ENCODE results near the gene ADGRB2.

The ADGRB2 gene

GRCh38 chr1:31700468-31701090, 63.6 kb downstream of the ADGRB2 start:
- FAIRE-seq: no peak

DNA sequence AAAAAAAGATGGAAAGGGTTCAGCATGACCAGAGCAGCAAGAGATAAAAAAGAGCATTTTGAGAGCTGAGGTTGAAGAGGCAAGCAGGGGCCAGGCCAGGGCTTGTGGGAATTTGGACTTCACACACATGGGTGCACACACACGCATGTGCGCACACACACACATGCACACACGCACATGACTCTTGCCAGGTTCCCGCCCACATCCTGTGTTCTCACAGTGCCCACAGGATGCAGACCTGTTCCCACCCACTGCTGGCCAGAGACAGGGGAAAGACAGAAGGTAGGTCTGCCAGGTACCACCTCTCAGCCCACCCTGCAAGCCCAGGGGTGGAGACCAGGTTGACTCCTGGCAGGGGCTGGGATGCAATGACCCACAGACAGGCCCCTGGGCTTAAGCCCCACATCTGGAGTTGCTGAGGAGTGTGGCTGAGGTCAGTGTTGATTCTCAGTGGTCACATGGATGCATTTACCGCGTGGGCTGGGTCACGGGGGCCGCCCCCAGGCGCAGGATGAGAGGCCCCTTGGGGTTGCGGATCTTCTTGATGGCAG, 64.7 kb downstream of the ADGRB2 start:
- no peak for FAIRE-seq

DNA sequence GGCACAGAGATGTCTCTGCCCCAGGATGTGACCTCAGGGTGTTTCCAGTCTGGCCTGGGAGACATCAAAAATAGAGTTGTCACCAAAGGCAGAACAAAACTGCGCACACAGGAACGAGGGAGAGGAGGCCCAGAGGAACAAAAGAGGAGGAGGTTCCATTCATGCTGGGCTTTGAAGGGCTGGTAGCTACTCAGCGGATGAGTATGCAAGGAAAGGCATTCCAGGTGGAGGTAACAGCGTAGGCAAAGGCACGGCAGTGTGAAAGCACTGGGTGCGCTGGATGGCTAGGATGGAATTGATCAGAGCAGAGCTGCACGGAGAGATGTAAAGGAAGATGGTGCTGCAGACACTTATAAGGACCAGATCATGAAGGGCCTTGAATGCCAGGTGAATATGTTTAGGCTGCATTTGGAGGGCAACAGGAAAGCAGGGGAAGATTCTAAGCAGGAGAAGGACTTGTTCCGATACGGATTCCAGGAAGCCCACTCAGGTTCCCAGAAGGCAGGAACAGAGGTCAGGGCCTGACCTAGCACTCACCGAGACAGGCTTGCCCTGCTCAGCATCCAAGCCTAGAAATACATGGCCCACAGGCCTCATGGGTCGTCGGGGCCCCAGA, 66.7 kb downstream of the ADGRB2 start:
- no peak for FAIRE-seq

GRCh38 chr1:31696242-31696641, 67.9 kb downstream of the ADGRB2 start:
- FAIRE-seq: no peak

DNA sequence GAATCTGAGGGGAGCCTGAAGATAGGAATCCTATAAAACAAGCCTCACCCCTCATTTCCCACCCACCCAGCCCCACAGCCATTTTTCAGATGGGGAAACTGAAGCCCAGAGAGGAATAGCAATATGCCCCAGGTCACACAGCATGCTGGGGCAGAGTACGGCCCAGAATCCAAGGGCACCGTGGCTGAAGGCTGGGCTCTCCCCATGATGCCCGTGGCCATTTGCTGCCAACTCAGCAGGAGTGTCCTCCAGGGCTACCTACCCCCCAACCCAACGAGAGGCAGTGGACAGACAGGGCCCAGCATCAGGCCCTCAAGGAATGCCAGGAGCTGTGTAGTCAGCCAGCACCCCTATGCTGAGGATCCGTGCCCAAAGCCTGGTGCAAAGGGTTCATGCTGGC, 68.8 kb downstream of the ADGRB2 start:
- no peak for FAIRE-seq

DNA sequence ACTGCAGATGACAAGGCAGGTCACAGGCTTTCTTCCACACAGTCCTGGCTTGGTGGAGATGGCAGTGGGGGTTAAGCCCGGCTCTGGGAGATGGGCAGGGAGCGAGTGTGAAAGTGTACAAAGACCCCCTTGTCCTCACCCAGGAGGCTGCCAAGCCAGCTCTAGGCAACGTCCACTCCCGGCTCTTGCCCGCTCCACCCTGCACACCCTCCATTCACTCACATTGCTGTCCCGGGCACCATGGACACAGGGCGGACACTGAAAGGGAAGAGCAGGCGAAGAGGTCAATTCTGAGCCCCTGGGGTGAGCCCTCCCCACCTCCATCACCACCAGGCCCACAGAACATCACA, 69.2 kb downstream of the ADGRB2 start:
- no peak for FAIRE-seq

GRCh38 chr1:31694069-31694963, 69.8 kb downstream of the ADGRB2 start:
- FAIRE-seq: no peak

DNA sequence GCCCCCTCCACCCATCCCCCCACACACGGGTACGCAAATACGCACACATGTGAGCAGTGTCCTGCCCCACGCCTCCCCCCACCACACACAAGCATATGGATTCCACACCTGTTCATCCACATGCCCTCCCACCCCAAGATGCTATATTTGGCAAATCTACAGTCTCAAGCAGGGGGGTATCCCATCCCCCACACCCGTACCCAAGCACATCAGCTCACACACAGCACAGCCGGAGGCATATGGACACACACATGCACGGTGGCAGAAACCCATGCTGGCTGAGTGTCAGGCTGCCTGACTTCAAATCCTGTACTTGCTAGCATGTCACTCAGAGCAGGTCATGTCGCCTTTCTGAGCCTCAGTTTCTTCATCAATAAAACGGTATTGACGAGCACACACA, 70.9 kb downstream of the ADGRB2 start:
- no peak for FAIRE-seq

DNA sequence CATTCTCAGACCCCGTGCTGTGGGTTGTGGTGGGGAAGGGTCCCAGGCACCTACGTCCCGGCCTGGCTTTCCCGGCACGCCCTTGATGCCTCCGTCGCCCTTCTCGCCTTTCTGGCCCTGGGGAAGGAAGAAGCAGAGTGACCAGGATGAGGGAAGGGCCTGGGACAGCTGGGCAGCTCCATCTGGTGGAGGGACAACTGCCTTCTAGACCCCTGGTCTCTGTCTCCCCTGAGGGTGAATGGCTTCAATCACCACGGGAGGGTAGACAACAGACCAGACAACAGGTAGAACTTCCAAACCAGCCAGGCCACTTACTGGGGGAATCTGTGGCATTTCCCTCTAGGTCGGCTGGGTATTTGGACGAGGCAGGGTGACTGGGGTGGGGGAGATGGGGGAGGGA, 72.2 kb downstream of the ADGRB2 start:
- no peak for FAIRE-seq

DNA sequence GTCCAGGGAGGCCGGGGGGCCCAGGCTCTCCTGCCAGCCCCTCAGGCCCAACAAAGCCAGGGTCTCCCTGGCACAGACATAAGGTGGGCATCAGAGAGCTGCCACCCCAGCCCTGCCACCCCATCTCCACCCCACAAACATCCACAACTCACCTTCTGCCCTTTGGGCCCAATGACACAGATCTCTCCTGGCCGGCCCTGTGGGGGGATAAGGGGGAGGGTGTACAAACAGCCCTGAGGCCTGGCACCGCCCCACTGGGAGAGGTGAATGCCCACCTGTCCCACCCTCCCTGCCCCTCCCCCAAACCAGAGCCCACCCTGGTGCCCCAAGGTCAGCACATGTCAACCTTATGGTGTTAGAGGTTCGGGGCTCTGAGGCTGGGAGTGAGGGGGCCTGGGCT, 72.7 kb downstream of the ADGRB2 start:
- FAIRE-seq: no peak

DNA sequence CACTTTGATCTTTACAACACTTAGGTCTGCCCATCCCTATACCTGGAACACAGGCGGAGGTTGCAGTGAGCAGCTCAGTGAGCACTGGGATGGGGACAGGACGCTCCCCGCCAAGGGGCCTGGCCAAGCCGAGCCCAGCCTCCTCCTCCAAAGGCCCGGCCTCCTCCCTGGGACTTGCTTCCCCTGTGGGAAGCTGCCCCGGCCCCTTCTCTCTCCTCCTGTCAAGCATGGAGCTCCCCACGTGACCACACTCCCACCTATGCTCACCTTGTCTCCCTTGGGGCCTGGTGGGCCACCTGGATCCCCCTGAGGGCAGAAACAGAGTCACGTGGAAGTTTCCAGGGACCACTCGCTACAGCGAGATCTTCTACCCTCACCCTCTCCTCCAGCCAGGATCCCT, 73.2 kb downstream of the ADGRB2 start:
- FAIRE-seq: no peak

- FAIRE-seq: no peak
These were observed 74.3 kb downstream of the ADGRB2 start for GRCh38 chr1:31689854-31690253.

GRCh38 chr1:31689379-31689778, 74.8 kb downstream of the ADGRB2 start:
- no peak for FAIRE-seq

- FAIRE-seq: no peak
These were observed 75.8 kb downstream of the ADGRB2 start for GRCh38 chr1:31688233-31688918.

DNA sequence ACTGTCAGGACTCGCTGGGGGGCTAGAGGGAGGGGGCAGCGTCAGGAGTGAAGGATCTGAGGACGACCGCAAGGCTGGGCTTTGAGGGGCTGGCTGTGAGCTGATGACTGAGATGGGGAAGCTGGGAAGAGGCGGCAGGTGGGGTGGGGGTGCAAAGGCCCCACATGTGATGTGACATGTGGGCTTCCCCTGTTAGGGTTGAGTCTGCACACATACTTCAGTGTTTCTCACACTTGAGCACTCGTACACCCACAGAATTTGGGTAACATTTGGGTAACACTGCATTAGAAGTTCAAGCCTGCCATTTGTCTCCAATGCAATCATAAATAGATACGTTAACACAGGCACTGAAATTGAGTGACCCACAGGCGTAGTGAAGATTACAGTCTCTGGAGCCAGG, 76.5 kb downstream of the ADGRB2 start:
- FAIRE-seq: no peak

DNA sequence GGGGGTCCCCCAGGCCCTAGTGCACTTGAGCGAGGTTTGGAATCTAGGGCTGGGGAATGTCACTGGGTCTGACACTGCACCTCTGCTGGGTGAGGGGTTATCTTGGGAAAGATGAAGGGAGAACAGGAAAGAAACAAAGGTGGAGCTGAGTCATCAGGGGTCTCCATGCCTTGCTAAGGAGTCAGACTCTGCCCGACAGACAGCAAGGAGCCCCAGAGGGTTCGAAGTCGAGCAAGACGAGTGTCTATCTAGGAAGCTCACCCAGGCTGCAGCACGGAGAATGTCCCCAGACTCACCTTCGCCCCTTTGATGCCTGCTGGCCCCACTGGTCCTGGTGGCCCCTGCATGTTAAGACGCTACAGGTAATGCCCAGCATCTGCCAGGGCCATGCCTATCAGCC, 78.3 kb downstream of the ADGRB2 start:
- no peak for FAIRE-seq

GRCh38 chr1:31683997-31684396, 80.1 kb downstream of the ADGRB2 start:
- no peak for FAIRE-seq

DNA sequence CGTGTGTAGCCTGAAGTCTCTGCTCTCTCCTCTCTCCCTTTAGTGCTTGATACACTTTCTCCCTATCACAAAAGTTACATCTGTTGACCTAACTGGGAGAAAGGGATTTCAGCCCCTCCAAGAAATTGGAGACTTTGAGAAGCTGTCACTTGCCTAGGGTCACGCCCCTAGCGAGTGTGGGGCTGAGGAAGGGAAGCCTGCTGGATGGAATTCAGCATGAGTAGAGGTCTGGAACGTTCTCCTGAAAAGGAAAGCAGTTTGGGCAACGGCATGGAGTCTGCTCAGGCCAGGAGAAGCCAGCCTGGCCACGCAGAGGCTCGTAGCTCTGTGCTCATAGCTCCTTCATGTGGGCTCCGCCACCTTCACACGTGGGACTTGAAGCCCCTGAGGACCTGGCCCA, 82.7 kb downstream of the ADGRB2 start:
- FAIRE-seq: no peak

DNA sequence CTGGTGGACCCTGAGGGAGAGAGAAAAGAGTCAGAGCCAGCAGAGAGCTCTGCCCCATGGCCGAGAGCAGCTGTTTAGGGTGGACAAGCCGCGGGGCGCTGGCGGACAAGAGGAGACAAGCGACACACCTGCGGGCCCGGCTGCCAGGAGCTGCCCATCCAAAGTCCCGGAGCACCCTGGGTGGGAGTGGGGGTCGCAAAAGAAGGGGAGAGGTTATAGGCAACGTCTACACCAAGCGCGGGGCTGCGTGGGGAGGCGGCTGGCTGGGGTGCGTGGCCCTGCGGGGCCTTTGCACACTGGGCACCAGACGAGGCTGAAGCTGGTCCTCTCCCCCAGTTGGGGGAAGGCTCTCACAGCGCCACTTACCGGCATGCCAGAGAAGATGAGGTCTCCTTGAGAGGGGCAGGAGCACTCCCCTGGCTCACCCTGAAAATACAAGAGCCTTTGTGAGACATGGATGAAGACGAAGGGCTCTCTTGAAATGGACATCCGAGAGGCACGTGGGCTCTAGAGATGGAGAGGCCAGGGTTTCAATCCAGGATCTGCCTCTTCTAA, 84.4 kb downstream of the ADGRB2 start:
- no peak for FAIRE-seq

GRCh38 chr1:31679091-31679490, 85.0 kb downstream of the ADGRB2 start:
- no peak for FAIRE-seq

DNA sequence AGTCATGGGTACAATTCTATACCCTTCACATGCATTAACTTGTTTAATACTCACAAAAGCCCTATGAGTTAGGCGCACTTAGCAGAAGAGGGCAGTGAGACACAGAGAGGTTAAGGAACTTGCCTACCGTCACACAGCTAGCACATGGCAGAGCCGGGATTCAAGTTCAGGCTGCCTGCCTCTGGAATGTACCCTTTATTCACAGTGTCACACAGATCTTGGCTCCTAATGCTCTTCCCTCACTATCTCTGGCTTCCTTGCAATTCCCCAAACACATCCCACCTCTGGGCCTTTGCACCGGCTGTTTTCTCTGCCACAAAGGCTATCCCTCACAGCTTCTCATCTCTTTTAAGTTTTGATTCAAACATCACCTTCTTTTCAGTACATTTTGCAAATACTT, 85.5 kb downstream of the ADGRB2 start:
- no peak for FAIRE-seq

DNA sequence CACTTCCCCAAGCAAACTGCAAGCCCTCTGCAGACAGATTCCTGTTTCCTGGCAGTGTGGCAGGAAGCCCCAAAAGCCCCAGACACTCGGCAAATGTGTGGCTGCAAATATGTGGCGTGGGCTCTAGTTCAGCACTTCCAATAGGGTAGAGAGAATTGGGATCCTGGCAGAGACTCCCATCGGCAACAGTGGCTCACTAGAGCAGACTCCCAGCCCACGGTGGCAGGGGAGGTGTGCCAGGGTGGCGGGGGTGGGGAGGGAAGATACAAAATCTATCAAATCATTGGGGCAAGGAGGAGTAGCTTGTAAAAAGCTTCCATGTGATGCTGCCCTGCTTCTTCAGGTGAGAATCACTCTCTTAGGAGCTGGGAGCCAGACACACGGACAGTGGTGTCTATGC, 86.2 kb downstream of the ADGRB2 start:
- FAIRE-seq: no peak

DNA sequence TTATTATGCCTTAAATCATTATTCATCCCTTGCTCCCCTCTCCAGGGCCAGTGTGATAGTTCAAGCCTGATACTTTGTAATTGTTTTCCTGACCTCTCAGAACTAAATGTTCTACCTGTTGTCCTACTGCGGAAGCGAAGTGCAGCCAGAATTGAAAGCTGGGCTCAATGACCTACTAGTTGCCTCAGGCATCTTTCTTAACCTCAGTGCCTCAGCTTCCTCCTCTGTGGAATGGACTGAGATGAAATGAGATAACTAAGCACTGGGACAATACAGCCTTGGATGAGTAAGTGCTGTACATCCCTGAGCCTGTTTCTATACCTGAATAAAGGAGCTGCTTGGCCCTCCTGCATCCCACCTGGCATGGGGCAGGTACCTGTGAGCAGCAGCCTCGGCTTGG, 86.7 kb downstream of the ADGRB2 start:
- no peak for FAIRE-seq
